ENCODE measurements around the gene WEE1.

The WEE1 gene

GRCh38 chr11:9629064-9629463 lies 55.6 kb downstream of the WEE1 start (continued):
- TF ChIP-seq TOX (CRISPR knock-in tag; IDR thresholded peaks at IDR 0.05; ENCODE audit: borderline replicate concordance) = no peak
- no peak for TF ChIP-seq RARB (CRISPR knock-in tag; IDR thresholded peaks at IDR 0.05)
- no peak for TF ChIP-seq ZFP30 (CRISPR knock-in tag; IDR thresholded peaks at IDR 0.05)
- TF ChIP-seq ZNF8 (CRISPR knock-in tag; IDR thresholded peaks at IDR 0.05) = no peak
- TF ChIP-seq ESRRG (CRISPR knock-in tag; IDR thresholded peaks at IDR 0.05) = no peak
- no peak for TF ChIP-seq GLIS3 (CRISPR knock-in tag; IDR thresholded peaks at IDR 0.05)
- no peak for TF ChIP-seq TCF4 (CRISPR knock-in tag; IDR thresholded peaks at IDR 0.05; ENCODE audit: borderline replicate concordance)
- TF ChIP-seq PPARA (CRISPR knock-in tag; IDR thresholded peaks at IDR 0.05; ENCODE audit: borderline replicate concordance) = no peak

- TF ChIP-seq ZNF8 (CRISPR knock-in tag; IDR thresholded peaks at IDR 0.05) = no peak
- TF ChIP-seq, protein P1, sequence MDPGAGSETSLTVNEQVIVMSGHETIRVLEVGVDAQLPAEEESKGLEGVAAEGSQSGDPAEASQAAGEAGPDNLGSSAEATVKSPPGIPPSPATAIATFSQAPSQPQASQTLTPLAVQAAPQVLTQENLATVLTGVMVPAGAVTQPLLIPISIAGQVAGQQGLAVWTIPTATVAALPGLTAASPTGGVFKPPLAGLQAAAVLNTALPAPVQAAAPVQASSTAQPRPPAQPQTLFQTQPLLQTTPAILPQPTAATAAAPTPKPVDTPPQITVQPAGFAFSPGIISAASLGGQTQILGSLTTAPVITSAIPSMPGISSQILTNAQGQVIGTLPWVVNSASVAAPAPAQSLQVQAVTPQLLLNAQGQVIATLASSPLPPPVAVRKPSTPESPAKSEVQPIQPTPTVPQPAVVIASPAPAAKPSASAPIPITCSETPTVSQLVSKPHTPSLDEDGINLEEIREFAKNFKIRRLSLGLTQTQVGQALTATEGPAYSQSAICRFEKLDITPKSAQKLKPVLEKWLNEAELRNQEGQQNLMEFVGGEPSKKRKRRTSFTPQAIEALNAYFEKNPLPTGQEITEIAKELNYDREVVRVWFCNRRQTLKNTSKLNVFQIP (CRISPR knock-in tag; IDR thresholded peaks at IDR 0.05; ENCODE audit: borderline replicate concordance, low read depth) = no peak
- ATAC-seq = no peak
These were observed 60.2 kb downstream of the WEE1 start for GRCh38 chr11:9633679-9634078.

- TF ChIP-seq CSDC2 (CRISPR knock-in tag; IDR thresholded peaks at IDR 0.05) (no peak), ZNF8 (CRISPR knock-in tag; IDR thresholded peaks at IDR 0.05) (no peak), ZNF70 (CRISPR knock-in tag; IDR thresholded peaks at IDR 0.05) (no peak), ZFP30 (CRISPR knock-in tag; IDR thresholded peaks at IDR 0.05) (no peak), CREB5 (CRISPR knock-in tag; IDR thresholded peaks at IDR 0.05; ENCODE audit: low read depth) (no peak), ESRRG (CRISPR knock-in tag; IDR thresholded peaks at IDR 0.05) (no peak), TCF4 (CRISPR knock-in tag; IDR thresholded peaks at IDR 0.05; ENCODE audit: borderline replicate concordance) (no peak), BACH2 (CRISPR knock-in tag; IDR thresholded peaks at IDR 0.05; ENCODE audit: borderline replicate concordance) (no peak), ZNF565 (CRISPR knock-in tag; conservative IDR thresholded peaks at IDR 0.05; ENCODE audit: low read depth) (no peak), SNAI2 (CRISPR knock-in tag; IDR thresholded peaks at IDR 0.05) (no peak), ZC3H10 (CRISPR knock-in tag; IDR thresholded peaks at IDR 0.05) (no peak), ARNTL (CRISPR knock-in tag; IDR thresholded peaks at IDR 0.05; ENCODE audit: borderline replicate concordance, low read depth) (no peak), ISL1 (CRISPR knock-in tag; IDR thresholded peaks at IDR 0.05) (no peak), PPARA (CRISPR knock-in tag; IDR thresholded peaks at IDR 0.05; ENCODE audit: borderline replicate concordance) (no peak), GLIS3 (CRISPR knock-in tag; IDR thresholded peaks at IDR 0.05) (no peak), RARB (CRISPR knock-in tag; IDR thresholded peaks at IDR 0.05) (no peak), OSR1 (CRISPR knock-in tag; IDR thresholded peaks at IDR 0.05) (no peak), PATZ1 (CRISPR knock-in tag; IDR thresholded peaks at IDR 0.05; ENCODE audit: borderline replicate concordance) (no peak), CSRNP3 (CRISPR knock-in tag; IDR thresholded peaks at IDR 0.05) (no peak)
- TF ChIP-seq, protein P1 (CRISPR knock-in tag; IDR thresholded peaks at IDR 0.05; ENCODE audit: borderline replicate concordance, low read depth) = no peak
- no peak for ATAC-seq
These were observed 63.2 kb downstream of the WEE1 start for GRCh38 chr11:9636691-9637090.

DNA sequence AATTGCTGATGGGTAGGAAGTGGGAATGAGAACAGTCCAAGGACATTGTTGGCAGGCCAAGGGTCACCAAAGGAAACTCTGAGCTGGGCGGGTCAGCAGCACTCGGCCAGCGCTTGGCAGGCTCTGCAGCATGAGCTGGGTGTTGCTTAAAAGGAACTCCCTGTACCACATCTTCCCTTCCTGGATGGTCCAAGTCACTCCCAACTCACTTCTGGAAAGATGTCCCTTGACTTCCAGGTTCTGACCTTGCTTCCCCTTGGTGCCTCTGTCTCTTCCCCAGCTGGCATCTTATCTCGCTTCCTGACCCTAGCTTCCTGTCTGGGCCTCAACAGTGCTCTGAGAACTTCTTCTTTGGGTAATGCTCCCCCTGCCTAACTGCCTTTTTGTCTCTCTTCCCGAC lies 65.6 kb downstream of the WEE1 start:
- no peak for TF ChIP-seq OSR1 (CRISPR knock-in tag; IDR thresholded peaks at IDR 0.05)
- TF ChIP-seq CSDC2 (CRISPR knock-in tag; IDR thresholded peaks at IDR 0.05) = no peak
- no peak for ATAC-seq
